ENCODE data around the gene C20orf204. TPM values are rescaled to one million over a fixed set of nuclear protein-coding genes. Genes with fewer than 3 reads are reported as not detected.

Gene C20orf204
- total RNA-seq, 1 donor from 2014 or later, result 2.2 TPM

DNA sequence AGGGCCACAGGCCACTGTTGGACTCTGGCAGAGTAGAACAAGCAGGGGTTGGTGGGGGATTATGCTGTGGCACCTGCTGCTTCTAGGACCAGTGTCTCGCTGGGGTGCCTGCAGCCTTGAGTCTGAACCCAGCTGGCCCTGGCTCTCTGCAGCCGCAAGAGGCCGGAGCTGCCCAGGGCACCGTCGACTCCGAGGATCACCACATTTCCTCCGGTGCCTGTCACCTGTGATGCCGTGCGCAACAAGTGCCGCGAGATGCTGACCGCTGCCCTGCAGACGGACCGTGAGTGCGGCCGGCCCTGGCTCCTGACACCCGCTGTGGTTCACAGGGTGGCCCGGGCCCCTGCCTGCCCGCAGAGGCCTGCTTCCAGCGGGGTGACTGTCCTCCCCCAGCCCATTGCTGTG lies 33.2 kb downstream of the C20orf204 start:
- H3K4me3 Mint-ChIP-seq, result no peak overlapping the region
- ATAC-seq (ENCODE audit: low read depth) (no peak), DNase-seq (no peak)
- H3K4me1 Mint-ChIP-seq, result peaks cover 73% of the 10 kb centered on the region
- CTCF ChIA-PET, result interaction anchor here (0.8 to 2.5 kb wide), 8 partner anchors 9 to 96 kb away, joined by 3 to 11 read pairs (median 3); partner anchors contain the start of genes LKAAEAR1 and RGS19
- no peaks in the 10 kb centered on the region for H3K9me3 Mint-ChIP-seq
- H3K27ac Mint-ChIP-seq, result no peak overlapping the region
- intact Hi-C loops (cut with micrococcal nuclease), result loop anchor here (1.0 to 10.0 kb wide), 2 partner anchors 30 to 444 kb away; partner anchors contain the start of gene GMEB2
- peaks cover 19% of the 10 kb centered on the region for H3K36me3 Mint-ChIP-seq (ENCODE audit: low read depth)
- TF ChIP-seq, protein P1, sequence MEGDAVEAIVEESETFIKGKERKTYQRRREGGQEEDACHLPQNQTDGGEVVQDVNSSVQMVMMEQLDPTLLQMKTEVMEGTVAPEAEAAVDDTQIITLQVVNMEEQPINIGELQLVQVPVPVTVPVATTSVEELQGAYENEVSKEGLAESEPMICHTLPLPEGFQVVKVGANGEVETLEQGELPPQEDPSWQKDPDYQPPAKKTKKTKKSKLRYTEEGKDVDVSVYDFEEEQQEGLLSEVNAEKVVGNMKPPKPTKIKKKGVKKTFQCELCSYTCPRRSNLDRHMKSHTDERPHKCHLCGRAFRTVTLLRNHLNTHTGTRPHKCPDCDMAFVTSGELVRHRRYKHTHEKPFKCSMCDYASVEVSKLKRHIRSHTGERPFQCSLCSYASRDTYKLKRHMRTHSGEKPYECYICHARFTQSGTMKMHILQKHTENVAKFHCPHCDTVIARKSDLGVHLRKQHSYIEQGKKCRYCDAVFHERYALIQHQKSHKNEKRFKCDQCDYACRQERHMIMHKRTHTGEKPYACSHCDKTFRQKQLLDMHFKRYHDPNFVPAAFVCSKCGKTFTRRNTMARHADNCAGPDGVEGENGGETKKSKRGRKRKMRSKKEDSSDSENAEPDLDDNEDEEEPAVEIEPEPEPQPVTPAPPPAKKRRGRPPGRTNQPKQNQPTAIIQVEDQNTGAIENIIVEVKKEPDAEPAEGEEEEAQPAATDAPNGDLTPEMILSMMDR (IDR thresholded peaks at IDR 0.05), result no peak
- H3K27me3 Mint-ChIP-seq, result no peaks in the 10 kb centered on the region
- POLR2A ChIA-PET, result interaction anchor here (0.6 to 5.6 kb wide), 3 partner anchors 8 to 51 kb away, joined by 4 to 77 read pairs (median 6); partner anchors contain the start of genes OPRL1 and RGS19

DNA sequence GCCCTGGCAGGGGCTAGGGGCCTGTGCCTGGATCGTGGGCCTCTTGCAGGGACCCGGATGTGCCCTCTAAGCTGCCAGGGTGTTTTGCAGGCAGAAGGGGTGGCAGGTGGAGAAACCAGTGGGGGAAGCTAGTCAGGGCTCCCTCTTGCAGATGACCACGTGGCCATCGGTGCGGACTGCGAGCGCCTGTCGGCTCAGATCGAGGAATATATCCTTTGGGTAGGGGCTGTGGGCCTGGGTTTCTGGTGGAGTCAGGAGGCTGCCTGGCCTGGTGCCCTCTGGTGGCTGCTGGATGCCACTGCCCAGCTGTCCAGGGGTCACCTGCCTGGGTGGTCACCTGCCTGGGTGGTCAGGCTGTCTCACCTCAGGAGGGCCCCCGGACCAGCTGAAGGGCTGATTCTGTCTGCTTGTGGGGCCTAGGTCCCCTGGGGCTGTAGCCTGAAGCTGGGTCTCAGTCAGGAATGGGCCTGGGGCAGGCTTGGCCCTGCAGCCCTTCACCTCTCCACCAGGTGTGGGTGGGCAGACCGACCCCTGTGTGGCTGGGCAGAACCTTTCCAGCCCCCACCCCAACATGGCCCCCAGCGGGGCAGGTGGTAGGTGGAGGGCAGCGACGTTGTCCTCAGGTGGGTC lies 33.7 kb downstream of the C20orf204 start:
- H3K4me1 Mint-ChIP-seq, result peaks cover 71% of the 10 kb centered on the region
- no peak overlapping the region for H3K27ac Mint-ChIP-seq
- intact Hi-C loops (cut with micrococcal nuclease), result loop anchor here (1.0 to 10.0 kb wide), 2 partner anchors 30 to 445 kb away; partner anchors contain the start of gene GMEB2
- H3K27me3 Mint-ChIP-seq, result no peaks in the 10 kb centered on the region
- H3K9me3 Mint-ChIP-seq, result no peaks in the 10 kb centered on the region
- no peak overlapping the region for H3K4me3 Mint-ChIP-seq
- TF ChIP-seq, protein P1 (IDR thresholded peaks at IDR 0.05), result no peak
- ChIA-PET POLR2A (interaction anchor here (0.6 to 0.9 kb wide), 2 partner anchors 30 to 51 kb away, joined by 4 to 6 read pairs; no protein-coding TSS in a partner anchor), CTCF (interaction anchor here (1.1 to 2.5 kb wide), 5 partner anchors 9 to 42 kb away, joined by 3 to 11 read pairs (median 3); partner anchors contain the start of genes LKAAEAR1 and RGS19)
- no peak for ATAC-seq (ENCODE audit: low read depth)
- H3K36me3 Mint-ChIP-seq (ENCODE audit: low read depth), result peaks cover 24% of the 10 kb centered on the region
- DNase-seq, result no peak

DNA sequence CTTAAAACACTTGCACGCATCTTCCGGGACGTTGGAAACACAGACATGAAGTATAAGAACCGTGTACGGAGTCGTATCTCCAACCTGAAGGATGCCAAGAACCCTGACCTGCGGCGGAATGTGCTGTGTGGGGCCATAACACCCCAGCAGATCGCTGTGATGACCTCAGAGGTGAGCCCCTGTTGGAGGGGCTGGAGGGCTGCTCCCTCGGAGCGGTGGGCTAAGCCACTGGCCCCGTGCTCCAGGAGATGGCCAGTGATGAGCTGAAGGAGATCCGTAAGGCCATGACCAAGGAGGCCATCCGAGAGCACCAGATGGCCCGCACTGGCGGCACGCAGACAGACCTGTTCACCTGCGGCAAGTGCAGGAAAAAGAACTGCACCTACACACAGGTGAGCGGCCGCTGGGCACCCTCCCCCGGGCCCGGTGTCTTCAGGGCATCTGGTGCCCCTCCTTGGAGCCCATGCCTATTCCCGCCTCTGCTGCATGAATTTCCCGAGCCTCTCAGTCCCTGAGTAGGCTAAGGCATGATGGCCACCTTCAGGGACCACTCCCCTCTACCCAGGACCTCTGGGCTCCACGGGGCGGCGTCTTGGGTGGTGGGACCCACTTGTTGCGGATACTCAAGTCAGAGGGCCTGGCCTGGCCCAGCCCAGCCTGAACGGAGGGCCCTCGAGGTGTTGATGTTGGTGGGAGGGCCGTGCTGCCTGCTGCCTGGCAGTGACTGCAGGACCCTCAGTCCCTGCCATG lies 34.4 kb downstream of the C20orf204 start:
- intact Hi-C loops (cut with micrococcal nuclease), result no loop called here
- TF ChIP-seq, protein P1 (IDR thresholded peaks at IDR 0.05), result no peak
- H3K27ac Mint-ChIP-seq, result no peak overlapping the region
- no peaks in the 10 kb centered on the region for H3K27me3 Mint-ChIP-seq
- POLR2A ChIA-PET, result interaction anchor here (0.9 kb wide), 1 partner anchor 31 kb away, joined by 4 read pairs; no protein-coding TSS in a partner anchor
- H3K4me1 Mint-ChIP-seq, result peaks cover 67% of the 10 kb centered on the region
- no peak overlapping the region for H3K4me3 Mint-ChIP-seq
- peaks cover 30% of the 10 kb centered on the region for H3K36me3 Mint-ChIP-seq (ENCODE audit: low read depth)
- H3K9me3 Mint-ChIP-seq, result no peaks in the 10 kb centered on the region
- ATAC-seq (ENCODE audit: low read depth), result no peak
- DNase-seq, result no peak
- CTCF ChIA-PET, result interaction anchor here (1.1 to 2.5 kb wide), 5 partner anchors 9 to 41 kb away, joined by 3 to 11 read pairs (median 3); partner anchors contain the start of genes LKAAEAR1 and RGS19

DNA sequence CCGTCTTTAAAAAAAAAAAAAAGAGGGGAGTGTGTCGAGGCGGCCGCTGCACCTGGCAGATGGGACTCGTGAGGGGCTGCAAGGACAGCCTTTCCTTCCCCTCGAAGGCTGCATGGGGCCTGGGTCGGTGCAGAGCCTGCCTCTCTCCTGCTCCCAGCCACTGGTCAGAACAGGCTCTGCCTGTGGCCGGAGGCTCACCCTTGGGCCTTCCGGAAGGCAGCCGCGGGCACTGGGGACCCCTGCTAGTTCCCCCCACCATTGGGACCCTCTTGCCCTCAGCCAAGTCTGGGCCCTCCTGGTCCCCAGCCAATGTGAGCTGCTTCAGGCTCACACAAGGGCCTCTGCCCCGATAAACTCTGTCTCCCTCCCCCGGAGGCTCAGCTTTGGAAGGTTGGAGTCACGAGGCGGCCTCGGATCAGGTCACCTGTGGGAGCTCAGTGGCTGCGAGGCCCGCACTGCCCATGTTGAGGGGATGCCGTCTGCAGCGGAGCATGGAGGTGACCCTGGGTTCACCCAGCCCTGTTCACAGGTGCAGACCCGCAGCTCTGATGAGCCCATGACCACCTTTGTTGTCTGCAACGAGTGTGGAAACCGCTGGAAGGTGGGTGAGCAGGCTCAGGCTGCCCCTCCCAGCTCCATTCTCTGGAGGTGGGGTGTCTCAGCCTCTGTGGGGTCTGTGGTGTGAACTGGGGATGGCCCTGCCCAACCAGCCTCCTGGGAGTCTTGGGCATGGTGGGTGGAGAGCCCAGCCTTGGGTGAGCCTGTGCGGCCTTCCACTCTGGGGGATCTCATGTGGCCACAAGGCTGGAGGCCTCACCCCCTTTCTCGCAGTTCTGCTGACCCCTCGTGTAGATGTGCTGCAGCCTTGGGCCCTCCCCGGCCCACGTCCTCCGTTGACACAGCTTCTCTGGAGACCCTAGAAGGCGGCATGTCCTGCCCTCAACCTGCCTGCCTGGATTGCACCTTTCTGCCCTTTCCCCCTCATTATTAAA lies 35.7 kb downstream of the C20orf204 start:
- H3K9me3 Mint-ChIP-seq, result no peaks in the 10 kb centered on the region
- H3K4me1 Mint-ChIP-seq, result peaks cover 67% of the 10 kb centered on the region
- peak overlapping the region; percentile 50 for H3K27ac Mint-ChIP-seq
- ChIA-PET POLR2A (interaction anchor here (1.1 kb wide), 1 partner anchor 207 kb away, joined by 3 read pairs; the partner anchor contains the start of gene TPD52L2), CTCF (interaction anchor here (1.8 kb wide), 1 partner anchor 33 kb away, joined by 4 read pairs; no protein-coding TSS in a partner anchor)
- TF ChIP-seq, protein P1 (IDR thresholded peaks at IDR 0.05), result no peak
- intact Hi-C loops (cut with micrococcal nuclease), result no loop called here
- no peak overlapping the region for H3K4me3 Mint-ChIP-seq
- H3K27me3 Mint-ChIP-seq, result no peaks in the 10 kb centered on the region
- ATAC-seq (ENCODE audit: low read depth) (peak; percentile 14), DNase-seq (no peak)
- H3K36me3 Mint-ChIP-seq (ENCODE audit: low read depth), result peaks cover 37% of the 10 kb centered on the region
